Superior temporal gyrus (tissue), 1 donor: ENCODE measurements around the gene LTBR.
A peak's percentile ranks its signal among the peaks of the same experiment; 100 is the strongest.

ENCODE experiments used
- DNase-seq: peaks from one replicate; pipeline ENCODE4 v3.0.0-alpha.2; 2016; ENCODE audit errors: extremely low spot score

The LTBR gene

GRCh38 chr12:6346235-6346832, 37.6 kb upstream of the LTBR start:
- DNase-seq: no peak

- no peak for DNase-seq
Measured at GRCh38 chr12:6346942-6347341, 37.0 kb upstream of the LTBR start.

GRCh38 chr12:6347367-6348338, 36.3 kb upstream of the LTBR start:
- DNase-seq: no peak

GRCh38 chr12:6351622-6352021, 32.3 kb upstream of the LTBR start:
- no peak for DNase-seq

- DNase-seq: no peak
Measured at GRCh38 chr12:6352193-6353173, 31.5 kb upstream of the LTBR start.

GRCh38 chr12:6354495-6355393, 29.2 kb upstream of the LTBR start:
- DNase-seq: no peak

GRCh38 chr12:6355491-6356373, 28.2 kb upstream of the LTBR start:
- no peak for DNase-seq

GRCh38 chr12:6356374-6356820, 27.6 kb upstream of the LTBR start:
- DNase-seq: no peak

GRCh38 chr12:6358881-6359280, 25.1 kb upstream of the LTBR start:
- no peak for DNase-seq

- DNase-seq: no peak
Measured at GRCh38 chr12:6360080-6360571, 23.8 kb upstream of the LTBR start.

GRCh38 chr12:6360578-6361490, 23.1 kb upstream of the LTBR start:
- DNase-seq: no peak

GRCh38 chr12:6361834-6362233, 22.1 kb upstream of the LTBR start:
- no peak for DNase-seq

- no peak for DNase-seq
Measured at GRCh38 chr12:6362403-6362802, 21.6 kb upstream of the LTBR start.

- no peak for DNase-seq
Measured at GRCh38 chr12:6363010-6363329, 21.0 kb upstream of the LTBR start.

GRCh38 chr12:6363330-6364043, 20.5 kb upstream of the LTBR start:
- DNase-seq: no peak

GRCh38 chr12:6364044-6364374, 20.0 kb upstream of the LTBR start:
- DNase-seq: no peak

GRCh38 chr12:6367065-6367968, 16.6 kb upstream of the LTBR start:
- DNase-seq: peak; percentile 25
